SK-N-SH treated with all-trans-retinoic acid at 6 μM for 48 hours (cell line): ENCODE measurements around the gene FANCI.
"Not testable (repeated sequence)": the region's sequence is repeated elsewhere in the genome, so short reads cannot be mapped to it uniquely, and the experiment has no call there.

ENCODE experiments used
- ATAC-seq: fragments of 200-7000 bp; cut with Tn5 transposase; 3 replicates; pipeline ENCODE4 v1.9.1; 2020; ENCODE audit warnings: mild to moderate bottlenecking, moderate library complexity
- ARNTL ChIP-seq: fragments of 450-650 bp; formaldehyde crosslinking; IDR thresholded peaks from 2 replicates; pipeline ENCODE4 v1.5.0; 2020; ENCODE audit warnings: low read depth, mild to moderate bottlenecking, moderate library complexity, borderline replicate concordance
- BACH2 ChIP-seq: fragments of 250-450 bp; sonication (Bioruptor Pico); IDR thresholded peaks from 2 replicates; pipeline ENCODE4 v1.9.0; 2021; ENCODE audit warnings: mild to moderate bottlenecking, borderline replicate concordance
- CREB5 ChIP-seq: fragments of 250-450 bp; sonication (Bioruptor Pico); IDR thresholded peaks from 2 replicates; pipeline ENCODE4 v1.5.1; 2020; ENCODE audit warnings: low read depth, mild to moderate bottlenecking, moderate library complexity
- CSDC2 ChIP-seq: fragments of 250-450 bp; sonication (Bioruptor Pico); IDR thresholded peaks from 2 replicates; pipeline ENCODE4 v1.5.0; 2020; ENCODE audit warnings: mild to moderate bottlenecking, moderate library complexity
- CSRNP3 ChIP-seq: fragments of 250-450 bp; sonication (Bioruptor Pico); IDR thresholded peaks from 2 replicates; pipeline ENCODE4 v1.5.1; 2021; ENCODE audit warnings: mild to moderate bottlenecking, moderate library complexity
- ESRRG ChIP-seq: fragments of 250-450 bp; sonication (Bioruptor Pico); IDR thresholded peaks from 2 replicates; pipeline ENCODE4 v1.6.1; 2021; ENCODE audit warnings: mild to moderate bottlenecking
- GLIS3 ChIP-seq: fragments of 250-450 bp; sonication (Bioruptor Pico); IDR thresholded peaks from 2 replicates; pipeline ENCODE4 v1.5.0; 2020; ENCODE audit warnings: mild to moderate bottlenecking, moderate library complexity
- OSR1 ChIP-seq: fragments of 250-450 bp; sonication (Bioruptor Pico); IDR thresholded peaks from 2 replicates; pipeline ENCODE4 v1.8.0; 2022; ENCODE audit warnings: moderate library complexity, mild to moderate bottlenecking, inconsistent platforms
- PATZ1 ChIP-seq: fragments of 250-450 bp; sonication (Bioruptor Pico); IDR thresholded peaks from 2 replicates; pipeline ENCODE4 v1.8.0; 2020; ENCODE audit warnings: mild to moderate bottlenecking, moderate library complexity, borderline replicate concordance
- PPARA ChIP-seq: fragments of 250-450 bp; sonication (Bioruptor Pico); IDR thresholded peaks from 2 replicates; pipeline ENCODE4 v1.5.0; 2020; ENCODE audit warnings: mild to moderate bottlenecking, borderline replicate concordance
- RARB ChIP-seq: fragments of 250-450 bp; sonication (Bioruptor Pico); IDR thresholded peaks from 2 replicates; pipeline ENCODE4 v1.8.0; 2021; ENCODE audit warnings: mild to moderate bottlenecking, moderate library complexity
- SNAI2 ChIP-seq: fragments of 250-450 bp; sonication (Bioruptor Pico); IDR thresholded peaks from 2 replicates; pipeline ENCODE4 v1.5.0; 2020; ENCODE audit warnings: mild to moderate bottlenecking, moderate library complexity
- TCF4 ChIP-seq: fragments of 250-450 bp; sonication (Bioruptor Pico); IDR thresholded peaks from 2 replicates; pipeline ENCODE4 v1.8.0; 2021; ENCODE audit warnings: mild to moderate bottlenecking, moderate library complexity, borderline replicate concordance
- TOX ChIP-seq: fragments of 250-450 bp; sonication (Bioruptor Pico); IDR thresholded peaks from 2 replicates; pipeline ENCODE4 v1.8.0; 2021; ENCODE audit warnings: mild to moderate bottlenecking, moderate library complexity, borderline replicate concordance
- TSHZ2 ChIP-seq: fragments of 250-450 bp; sonication (Bioruptor Pico); IDR thresholded peaks from 2 replicates; pipeline ENCODE4 v1.5.0; 2020; ENCODE audit warnings: mild to moderate bottlenecking, moderate library complexity
- ZC3H10 ChIP-seq: fragments of 250-450 bp; sonication (Bioruptor Pico); IDR thresholded peaks from 2 replicates; pipeline ENCODE4 v1.5.1; 2021; ENCODE audit warnings: mild to moderate bottlenecking, moderate library complexity
- ZFP3 ChIP-seq: fragments of 250-450 bp; sonication (Bioruptor Pico); IDR thresholded peaks from 2 replicates; pipeline ENCODE4 v1.5.0; 2020; ENCODE audit warnings: mild to moderate bottlenecking, moderate library complexity
- ZFP30 ChIP-seq: fragments of 450-650 bp; formaldehyde crosslinking; IDR thresholded peaks from 2 replicates; pipeline ENCODE4 v1.5.0; 2022; ENCODE audit warnings: mild to moderate bottlenecking, moderate library complexity
- ZNF565 ChIP-seq: fragments of 450-650 bp; formaldehyde crosslinking; conservative IDR thresholded peaks from 2 replicates; pipeline ENCODE4 v1.5.0; 2020; ENCODE audit warnings: low read depth, mild to moderate bottlenecking, moderate library complexity
- ZNF70 ChIP-seq: fragments of 450-650 bp; formaldehyde crosslinking; IDR thresholded peaks from 2 replicates; pipeline ENCODE4 v1.5.0; 2020; ENCODE audit warnings: mild to moderate bottlenecking, moderate library complexity
- ZNF8 ChIP-seq: fragments of 450-650 bp; formaldehyde crosslinking; IDR thresholded peaks from 2 replicates; pipeline ENCODE4 v1.5.0; 2020; ENCODE audit warnings: mild to moderate bottlenecking, moderate library complexity

FANCI gene

GRCh38 chr15:89250142-89250541, 6.4 kb downstream of the FANCI start:
- not testable (repeated sequence) for ATAC-seq
- peak; percentile 69 for TF ChIP-seq ZNF8

GRCh38 chr15:89277281-89277680, 33.5 kb downstream of the FANCI start:
- not testable (repeated sequence) for ATAC-seq

GRCh38 chr15:89278307-89278706, 34.5 kb downstream of the FANCI start:
- no peak for ATAC-seq

GRCh38 chr15:89282631-89283030, 38.9 kb downstream of the FANCI start:
- TF ChIP-seq TCF4 (CRISPR knock-in tag) (no peak), PATZ1 (CRISPR knock-in tag) (no peak), ZC3H10 (CRISPR knock-in tag) (no peak), TOX (CRISPR knock-in tag) (no peak), BACH2 (CRISPR knock-in tag) (no peak), RARB (no peak), ESRRG (no peak), TSHZ2 (CRISPR knock-in tag) (no peak), ARNTL (no peak), PPARA (no peak), SNAI2 (CRISPR knock-in tag) (no peak), OSR1 (CRISPR knock-in tag) (no peak), ZNF8 (no peak), CSDC2 (CRISPR knock-in tag) (no peak), CSRNP3 (CRISPR knock-in tag) (no peak), ZNF70 (CRISPR knock-in tag) (no peak), ZFP30 (no peak), ZNF565 (CRISPR knock-in tag) (no peak)
- no peak for ATAC-seq

More at GRCh38 chr15:89278307-89278706, 34.5 kb downstream of the FANCI start:
- TF ChIP-seq ZFP3 (CRISPR knock-in tag) (no peak), CREB5 (no peak), ARNTL (no peak), TSHZ2 (CRISPR knock-in tag) (no peak), ZFP30 (no peak), ZNF70 (CRISPR knock-in tag) (no peak), SNAI2 (CRISPR knock-in tag) (no peak), PPARA (no peak), GLIS3 (CRISPR knock-in tag) (no peak), ZC3H10 (CRISPR knock-in tag) (no peak), CSDC2 (CRISPR knock-in tag) (no peak), ZNF8 (no peak)
